ENCODE measurements around the gene TPCN2.

DNA sequence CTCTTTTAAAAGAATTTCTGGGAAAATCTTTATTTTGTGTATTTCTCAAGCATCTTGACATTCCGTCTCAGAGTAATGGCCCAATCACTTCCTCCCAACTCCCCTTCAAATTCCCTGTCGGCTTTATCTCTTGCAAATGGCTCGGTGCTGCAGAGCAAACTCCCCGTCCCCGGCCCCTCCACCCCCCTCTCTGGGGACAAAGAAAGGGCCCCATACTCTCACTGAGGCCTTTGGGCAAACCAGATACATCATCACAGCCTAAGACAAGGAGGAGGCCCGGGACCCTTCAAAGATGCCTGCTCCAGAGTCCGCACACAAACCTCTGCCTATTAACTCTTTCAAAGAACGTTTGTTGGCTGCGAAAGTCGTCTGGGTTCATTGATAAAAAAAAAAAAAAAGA lies 103.1 kb downstream of the TPCN2 start:
- no peak for TF ChIP-seq EZH2 (IDR thresholded peaks at IDR 0.05)
- TF ChIP-seq, protein P1, sequence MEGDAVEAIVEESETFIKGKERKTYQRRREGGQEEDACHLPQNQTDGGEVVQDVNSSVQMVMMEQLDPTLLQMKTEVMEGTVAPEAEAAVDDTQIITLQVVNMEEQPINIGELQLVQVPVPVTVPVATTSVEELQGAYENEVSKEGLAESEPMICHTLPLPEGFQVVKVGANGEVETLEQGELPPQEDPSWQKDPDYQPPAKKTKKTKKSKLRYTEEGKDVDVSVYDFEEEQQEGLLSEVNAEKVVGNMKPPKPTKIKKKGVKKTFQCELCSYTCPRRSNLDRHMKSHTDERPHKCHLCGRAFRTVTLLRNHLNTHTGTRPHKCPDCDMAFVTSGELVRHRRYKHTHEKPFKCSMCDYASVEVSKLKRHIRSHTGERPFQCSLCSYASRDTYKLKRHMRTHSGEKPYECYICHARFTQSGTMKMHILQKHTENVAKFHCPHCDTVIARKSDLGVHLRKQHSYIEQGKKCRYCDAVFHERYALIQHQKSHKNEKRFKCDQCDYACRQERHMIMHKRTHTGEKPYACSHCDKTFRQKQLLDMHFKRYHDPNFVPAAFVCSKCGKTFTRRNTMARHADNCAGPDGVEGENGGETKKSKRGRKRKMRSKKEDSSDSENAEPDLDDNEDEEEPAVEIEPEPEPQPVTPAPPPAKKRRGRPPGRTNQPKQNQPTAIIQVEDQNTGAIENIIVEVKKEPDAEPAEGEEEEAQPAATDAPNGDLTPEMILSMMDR (IDR thresholded peaks at IDR 0.05 in 2 of 3, conservative IDR thresholded peaks at IDR 0.05 in 1 of 3; ENCODE audit: borderline replicate concordance in 1 of 3, insufficient read depth in 1 of 3, low read depth in 2 of 3, low read length in 2 of 3): no peak
- TF ChIP-seq POLR2A (IDR thresholded peaks at IDR 0.05; ENCODE audit: borderline replicate concordance, extremely low read depth, insufficient read depth, insufficient read length): no peak
- TF ChIP-seq EZH2phosphoT487 (IDR thresholded peaks at IDR 0.05; ENCODE audit: borderline replicate concordance): no peak
- TF ChIP-seq SP1 (IDR thresholded peaks at IDR 0.05; ENCODE audit: low read depth): no peak
- TF ChIP-seq JUND (IDR thresholded peaks at IDR 0.05): no peak
- TF ChIP-seq ZNF274 (IDR thresholded peaks at IDR 0.05; ENCODE audit: low read depth, low read length): no peak
- TF ChIP-seq POLR2AphosphoS5 (IDR thresholded peaks at IDR 0.05; ENCODE audit: low read depth, low read length): no peak
- TF ChIP-seq FOSL1 (IDR thresholded peaks at IDR 0.05; ENCODE audit: low read depth): no peak
- TF ChIP-seq TCF7L2 (IDR thresholded peaks at IDR 0.05; ENCODE audit: borderline replicate concordance, extremely low read depth, insufficient read depth, insufficient read length): no peak
- TF ChIP-seq EGR1 (IDR thresholded peaks at IDR 0.05; ENCODE audit: low read depth): no peak
